ENCODE data around the gene POP5. TPM values are rescaled to one million over a fixed set of nuclear protein-coding genes. Genes with fewer than 3 reads are reported as not detected.

Gene POP5
- total RNA-seq, 2 donors from 2014 or later, result 27.9 to 34.3 TPM

DNA sequence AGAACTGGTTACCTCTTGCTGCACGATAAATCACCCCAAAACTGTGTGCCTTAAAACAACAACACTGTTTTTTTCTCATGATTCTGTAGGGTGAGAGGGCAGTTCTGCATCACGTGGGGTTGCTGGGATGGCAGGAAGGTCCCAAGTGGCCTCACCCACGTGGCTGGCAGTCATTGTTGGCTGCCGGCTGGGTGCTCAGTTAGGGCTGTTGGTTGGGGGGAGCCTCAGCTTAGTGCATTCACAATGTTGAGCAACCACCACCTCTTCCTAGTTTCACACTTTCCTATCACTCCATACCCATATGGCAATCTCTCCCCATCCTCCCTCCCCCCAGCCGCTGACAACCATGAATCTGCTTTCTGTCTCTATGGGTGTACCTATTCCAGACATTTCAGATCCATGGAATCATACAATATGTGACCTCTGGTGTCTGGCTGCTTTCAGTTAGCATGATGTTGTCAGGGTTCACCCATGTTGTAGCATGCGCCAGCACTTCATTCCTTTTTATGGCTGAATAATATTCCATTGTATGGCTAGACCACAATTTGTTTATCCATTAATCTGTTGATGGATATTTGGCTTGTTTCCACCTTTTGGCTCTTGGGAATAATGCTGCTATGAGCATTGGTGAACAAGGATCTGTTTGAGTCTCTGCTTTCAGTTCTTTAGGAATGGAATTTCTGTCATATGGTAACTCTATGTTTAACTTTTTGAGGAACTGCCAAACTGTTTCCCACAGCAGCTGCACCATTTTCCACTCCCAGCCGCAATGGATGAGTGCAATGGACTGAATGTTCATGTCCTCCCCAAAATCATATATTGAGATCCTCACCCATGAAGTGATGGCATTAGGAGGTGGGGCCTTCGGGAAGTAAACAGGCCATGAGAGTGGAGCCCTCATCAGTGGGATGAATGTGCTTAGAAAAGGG, 11.2 kb upstream of the POP5 start:
- DNase-seq (no peak), ATAC-seq (no peak)
- intact Hi-C loops (cut with DNase I), result no loop called here

DNA sequence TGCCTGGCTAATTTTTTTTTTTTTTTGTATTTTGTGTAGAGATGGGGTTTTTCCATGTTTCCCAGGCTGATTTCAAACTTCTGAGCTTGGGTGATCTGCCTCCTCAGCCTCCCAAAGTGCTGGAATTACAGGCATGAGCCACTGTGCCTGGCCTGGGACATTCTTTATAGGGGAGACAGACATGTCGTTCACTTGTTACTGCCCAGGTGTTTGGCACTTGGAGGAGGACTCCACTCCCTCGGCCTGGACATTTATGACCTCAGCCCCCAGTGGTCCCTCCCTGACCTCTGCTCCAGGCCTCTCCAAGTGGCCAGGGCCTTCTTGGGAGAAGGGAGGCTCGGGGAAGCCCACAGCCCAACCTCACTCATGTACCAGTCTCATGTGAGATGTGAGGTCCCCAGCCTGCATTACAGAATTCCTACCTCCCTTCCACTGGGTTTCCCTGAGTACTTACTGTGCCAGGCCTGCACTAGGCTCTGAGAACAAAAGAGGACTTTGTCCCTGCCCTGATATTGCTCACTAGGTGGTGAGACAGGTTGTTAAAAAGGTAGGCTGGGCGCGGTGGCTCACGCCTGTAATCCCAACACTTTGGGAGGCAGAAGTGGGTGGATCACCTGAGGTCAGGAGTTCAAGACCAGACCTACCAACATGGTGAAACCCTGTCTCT, 9.7 kb upstream of the POP5 start:
- intact Hi-C loops (cut with DNase I), result no loop called here
- no peak for ATAC-seq
- DNase-seq, result no peak

DNA sequence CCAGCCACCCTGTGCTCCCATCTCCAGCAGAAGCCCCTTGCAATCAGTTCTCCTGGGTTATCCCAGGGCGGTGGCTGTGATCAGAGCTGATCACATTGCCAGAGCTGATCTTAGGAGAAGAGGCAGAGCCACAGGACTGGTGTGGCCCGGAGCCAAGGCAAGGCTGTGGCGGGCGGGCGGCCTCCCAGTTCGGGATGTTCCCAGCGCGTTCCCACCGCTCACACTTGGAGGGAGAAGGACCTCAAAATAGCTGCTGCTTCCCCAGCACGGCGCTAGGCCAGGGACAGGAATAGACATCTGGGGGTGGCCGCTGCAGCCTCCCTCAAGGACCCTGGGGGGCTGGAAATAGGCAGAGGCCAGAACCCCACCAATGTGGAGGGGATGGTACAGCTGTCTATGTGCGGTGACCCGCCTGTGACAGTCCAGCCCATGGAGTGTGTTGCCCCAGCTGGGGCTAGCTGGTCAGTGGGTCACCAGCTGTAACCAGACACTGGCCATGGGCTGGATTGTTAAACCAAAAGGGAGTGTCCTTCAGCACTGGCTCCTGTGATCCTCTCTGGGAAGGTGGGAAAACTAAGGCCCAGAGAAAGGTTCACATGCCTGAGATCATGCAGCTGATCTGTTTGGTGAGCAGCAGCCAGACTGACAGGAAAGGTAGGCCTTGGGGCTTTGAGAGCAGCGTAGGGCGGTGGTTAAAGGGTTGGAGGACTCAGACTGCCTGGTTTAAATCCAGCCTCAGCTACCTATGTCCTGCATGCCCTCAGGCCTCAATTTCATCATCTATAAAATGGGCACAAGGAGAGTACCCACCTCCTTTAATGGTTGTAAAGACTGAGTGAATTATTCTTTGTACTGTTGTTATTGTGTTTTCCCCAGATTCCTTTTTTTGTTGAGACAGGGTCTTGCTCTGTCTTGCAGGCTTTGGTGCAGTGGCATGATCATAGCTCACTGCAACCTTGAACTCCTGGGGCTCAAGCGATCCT, 8.0 kb upstream of the POP5 start:
- intact Hi-C loops (cut with DNase I), result loop anchor here in 1 of 2 donors (10.0 kb wide), 1 partner anchor 506 kb away; no protein-coding TSS in a partner anchor
- ATAC-seq (peak; percentile 72 to 83), DNase-seq (peak; percentile 76)

DNA sequence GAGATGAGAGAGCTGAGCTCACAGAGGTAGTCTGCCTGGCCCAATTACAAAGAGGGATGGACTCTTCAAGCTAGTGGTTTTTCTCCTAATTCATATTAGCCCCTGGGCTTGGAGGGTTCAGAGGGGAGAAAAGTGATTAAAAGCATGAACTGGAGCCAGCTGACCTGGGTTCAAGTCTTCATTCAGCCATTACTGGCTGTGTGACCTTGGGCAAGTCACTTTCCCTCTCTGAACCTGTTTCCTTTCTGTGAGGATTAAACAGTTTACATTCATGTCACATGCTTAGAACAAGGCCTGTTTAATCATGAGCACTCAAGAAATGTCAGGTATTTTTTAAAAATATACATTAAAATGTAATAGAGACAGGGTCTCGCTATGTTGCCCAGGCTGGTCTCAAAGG, 7.2 kb upstream of the POP5 start:
- no peak for DNase-seq
- intact Hi-C loops (cut with DNase I), result loop anchor here in 1 of 2 donors (10.0 kb wide), 1 partner anchor 506 kb away; no protein-coding TSS in a partner anchor
- ATAC-seq, result no peak

DNA sequence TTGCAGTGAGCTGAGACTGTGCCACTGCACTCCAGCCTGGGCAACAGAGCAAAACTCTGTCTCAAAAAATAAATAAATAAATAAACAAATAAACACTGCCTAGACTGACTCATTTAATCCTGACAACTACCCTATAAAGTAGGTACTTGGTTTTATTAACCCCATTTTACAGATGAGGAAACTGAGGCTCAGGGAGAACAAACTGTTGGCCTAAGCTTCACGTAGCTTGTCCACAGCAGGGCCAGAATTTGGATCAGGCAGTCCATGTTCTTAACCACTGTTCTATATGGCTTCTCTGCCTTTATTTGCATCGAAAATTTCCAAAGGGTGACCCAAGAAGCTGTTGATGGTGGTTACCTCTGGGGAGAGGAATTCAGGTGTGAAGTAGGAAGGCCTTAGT, 5.7 kb upstream of the POP5 start:
- intact Hi-C loops (cut with DNase I), result loop anchor here in 1 of 2 donors (10.0 kb wide), 1 partner anchor 508 kb away; no protein-coding TSS in a partner anchor
- DNase-seq (no peak), ATAC-seq (no peak)

DNA sequence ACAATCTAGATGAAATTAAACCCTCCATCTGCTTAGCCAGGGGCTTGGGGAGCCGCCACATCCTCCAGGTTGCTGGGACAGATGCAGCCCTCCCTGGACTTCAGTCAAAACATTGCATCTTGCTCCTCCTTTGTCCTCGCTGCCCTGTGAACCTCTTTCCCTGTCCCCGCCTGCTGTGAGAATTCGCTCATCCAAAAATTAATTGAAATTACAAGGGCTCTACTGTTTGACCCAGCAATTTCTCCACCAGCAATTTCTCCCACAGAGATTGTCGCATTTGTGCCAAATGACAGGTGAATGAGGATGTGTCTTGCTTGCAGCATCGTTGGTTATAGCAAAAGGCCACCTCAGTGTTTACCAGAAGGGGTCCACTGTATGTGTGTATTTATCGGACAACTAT, 5.0 kb upstream of the POP5 start:
- no peak for DNase-seq
- intact Hi-C loops (cut with DNase I), result loop anchor here in 1 of 2 donors (10.0 kb wide), 1 partner anchor 509 kb away; no protein-coding TSS in a partner anchor
- no peak for ATAC-seq

DNA sequence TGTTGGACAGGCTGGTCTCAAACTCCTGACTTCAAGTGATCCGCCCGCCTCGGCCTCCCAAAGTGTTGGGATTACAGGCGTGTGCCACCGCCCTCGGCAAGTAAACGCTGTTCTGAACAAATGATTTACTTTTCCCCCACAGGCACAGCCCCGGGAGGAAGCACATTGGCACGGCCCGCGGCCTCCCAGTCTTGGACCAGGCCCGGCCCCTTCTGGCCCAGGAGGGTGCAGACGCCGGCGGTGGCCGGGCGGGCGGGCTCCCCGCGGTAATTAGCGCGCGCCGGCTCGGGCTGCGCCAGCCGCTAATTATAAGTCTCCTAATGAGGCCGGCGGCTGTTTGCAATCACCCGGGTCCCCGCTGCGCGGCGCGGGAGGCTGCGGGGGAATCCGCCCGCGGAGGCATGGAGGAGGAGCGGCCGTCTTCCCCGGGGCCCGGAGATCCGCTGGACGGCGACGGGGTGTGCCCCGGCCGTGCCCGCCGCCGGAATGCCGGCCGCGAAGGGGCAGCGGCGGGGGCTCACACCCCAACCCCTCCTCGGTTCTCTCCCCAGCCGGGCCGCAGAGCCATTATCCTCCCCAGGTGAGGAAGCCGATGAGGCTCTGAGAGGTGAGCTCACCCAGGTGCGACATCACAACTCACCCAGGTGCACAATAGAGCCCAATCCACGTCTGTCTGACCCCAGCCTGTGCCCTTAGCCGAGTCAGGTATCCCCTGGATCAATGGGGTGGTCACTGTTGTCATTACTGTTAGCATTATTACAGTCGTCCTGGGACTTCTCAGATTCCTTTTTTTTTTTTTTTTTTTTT, 3.3 kb upstream of the POP5 start:
- intact Hi-C loops (cut with DNase I), result loop anchor here (2.0 to 10.0 kb wide), 5 partner anchors 63 to 510 kb away; no protein-coding TSS in a partner anchor
- DNase-seq (peak; percentile 67), ATAC-seq (peak; percentile 24 to 51)

DNA sequence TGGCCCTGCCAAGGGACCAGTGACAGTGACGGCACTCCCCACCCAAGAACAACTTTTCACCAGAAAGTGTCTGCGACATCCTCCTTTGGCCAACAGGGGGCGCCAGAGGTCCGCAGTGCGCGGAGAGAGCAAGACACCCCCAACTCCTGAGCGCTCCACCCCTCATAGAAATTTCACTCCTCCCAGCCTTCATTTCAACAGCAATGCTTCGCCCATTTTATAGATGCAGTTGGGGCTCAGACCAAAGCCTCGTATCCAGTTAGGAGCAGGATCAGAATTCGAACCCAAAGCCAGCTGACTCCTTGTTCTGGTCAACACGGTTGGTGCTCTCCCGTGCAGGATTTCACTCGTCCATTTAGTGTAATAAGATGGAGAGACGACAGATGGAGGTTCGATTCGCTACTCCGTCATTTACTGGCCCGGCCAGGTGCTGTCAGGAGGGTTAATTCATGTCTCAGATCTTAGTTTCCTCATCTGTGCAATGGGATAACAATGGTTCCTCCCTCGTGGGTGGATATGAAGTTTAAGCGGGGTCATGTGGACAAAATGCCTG, 2.4 kb upstream of the POP5 start:
- peak; percentile 40 to 41 for ATAC-seq
- intact Hi-C loops (cut with DNase I), result loop anchor here (2.0 to 10.0 kb wide), 6 partner anchors 64 to 511 kb away; no protein-coding TSS in a partner anchor
- peak; percentile 77 for DNase-seq

DNA sequence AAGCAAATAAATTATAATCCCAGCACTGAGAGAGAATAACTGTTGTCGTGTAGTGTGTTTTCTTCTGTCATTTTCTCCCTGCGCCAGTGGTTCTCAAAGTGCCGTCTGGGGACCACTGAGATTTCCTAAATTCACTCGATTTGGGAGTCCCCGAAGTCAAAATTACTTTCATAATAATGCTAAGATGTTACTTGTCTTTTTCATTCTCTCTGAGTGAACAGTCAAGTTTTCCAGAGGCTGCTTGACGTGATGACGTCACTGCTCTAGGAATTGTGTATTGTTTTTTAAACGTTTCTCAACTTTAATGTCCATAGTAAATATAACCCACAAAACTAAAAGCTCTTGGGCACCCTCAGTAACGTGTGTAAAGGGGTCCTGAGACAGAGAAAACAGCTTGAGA, 796 bp upstream of the POP5 start:
- DNase-seq (no peak), ATAC-seq (no peak)
- intact Hi-C loops (cut with DNase I), result loop anchor here (2.0 to 10.0 kb wide), 5 partner anchors 65 to 513 kb away; no protein-coding TSS in a partner anchor

DNA sequence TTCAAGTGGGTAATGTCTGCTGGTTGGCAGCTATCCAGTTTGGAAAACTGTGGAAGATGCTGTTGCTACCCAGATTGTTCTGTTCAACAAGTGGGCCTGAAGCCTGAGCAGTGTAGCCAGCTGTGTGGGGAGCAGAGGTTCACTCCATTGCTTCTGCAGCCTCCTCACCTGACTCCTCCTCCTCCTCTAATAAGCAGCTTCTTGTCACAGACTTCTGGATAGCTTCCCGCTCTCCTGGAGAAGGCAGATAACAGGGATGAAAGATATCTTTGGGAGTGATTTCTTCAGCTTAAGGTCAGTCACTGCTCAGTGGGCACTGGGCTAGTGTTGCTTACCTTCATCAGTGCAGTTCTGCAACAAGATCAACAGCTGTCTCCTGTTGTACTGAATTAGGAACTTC, 2.0 kb downstream of the POP5 start:
- DNase-seq, result no peak
- intact Hi-C loops (cut with DNase I), result no loop called here
- no peak for ATAC-seq

DNA sequence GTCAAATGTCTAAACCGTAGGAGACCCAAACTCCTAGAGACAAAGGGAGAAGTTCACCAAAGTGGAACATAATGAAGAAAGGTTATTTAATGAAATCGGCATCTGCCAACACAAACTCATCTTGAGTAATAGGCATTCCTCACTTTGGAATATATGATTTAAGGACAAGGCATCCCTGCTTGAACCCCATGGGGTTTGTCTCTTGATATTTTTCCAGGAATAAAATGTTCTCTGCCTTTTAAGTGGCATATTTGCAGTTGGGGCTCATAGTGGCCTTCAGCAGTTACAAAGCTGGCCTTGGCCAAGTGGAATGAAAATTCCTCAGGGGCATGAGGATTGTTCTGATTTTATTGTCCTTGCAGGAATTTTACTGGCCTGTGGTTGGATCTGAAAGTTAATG, 7.1 kb downstream of the POP5 start:
- ATAC-seq, result no peak
- no peak for DNase-seq
- intact Hi-C loops (cut with DNase I), result no loop called here

DNA sequence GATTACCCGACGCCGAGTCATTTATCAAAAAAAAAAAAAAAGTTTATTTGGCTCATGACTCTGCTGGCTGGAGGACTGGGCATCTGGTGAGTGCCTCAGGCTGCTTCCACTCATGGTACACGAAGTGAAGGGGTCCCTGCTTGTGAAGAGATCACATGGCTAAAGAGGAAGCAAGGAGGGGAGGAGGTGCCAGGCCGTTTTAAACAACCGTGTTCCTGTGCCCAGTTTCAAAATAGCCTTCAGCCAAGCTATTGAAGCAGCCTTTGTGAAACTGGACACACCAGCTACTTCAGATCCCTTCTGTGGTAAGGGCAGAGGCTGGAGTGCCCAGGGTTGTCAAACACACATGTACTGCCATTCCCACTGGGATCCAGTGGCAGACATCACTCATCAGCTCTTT, 7.6 kb downstream of the POP5 start:
- ATAC-seq, result peak in 1 of 2 donors; percentile 60
- intact Hi-C loops (cut with DNase I), result no loop called here
- DNase-seq, result no peak

DNA sequence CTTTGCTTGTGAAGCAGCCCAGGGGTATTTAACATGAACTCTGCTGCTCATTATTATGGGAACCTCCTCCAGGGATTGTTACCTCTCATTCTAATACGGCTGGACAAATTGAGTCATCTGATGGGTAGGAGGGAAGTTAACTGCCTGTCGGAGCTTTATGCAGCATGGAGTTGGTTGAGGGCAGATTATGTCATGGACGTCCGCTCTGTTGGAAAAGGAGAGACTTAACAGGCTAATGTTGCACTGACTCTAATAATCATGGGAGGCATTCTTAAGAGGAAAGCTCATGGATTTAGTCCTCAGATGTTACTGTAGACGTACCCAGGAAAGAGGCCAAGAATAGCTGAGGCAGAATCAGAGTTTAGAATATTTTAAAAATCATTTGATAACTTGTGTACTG, 9.9 kb downstream of the POP5 start:
- ATAC-seq, result peak; percentile 33 to 75
- no peak for DNase-seq
- intact Hi-C loops (cut with DNase I), result no loop called here

DNA sequence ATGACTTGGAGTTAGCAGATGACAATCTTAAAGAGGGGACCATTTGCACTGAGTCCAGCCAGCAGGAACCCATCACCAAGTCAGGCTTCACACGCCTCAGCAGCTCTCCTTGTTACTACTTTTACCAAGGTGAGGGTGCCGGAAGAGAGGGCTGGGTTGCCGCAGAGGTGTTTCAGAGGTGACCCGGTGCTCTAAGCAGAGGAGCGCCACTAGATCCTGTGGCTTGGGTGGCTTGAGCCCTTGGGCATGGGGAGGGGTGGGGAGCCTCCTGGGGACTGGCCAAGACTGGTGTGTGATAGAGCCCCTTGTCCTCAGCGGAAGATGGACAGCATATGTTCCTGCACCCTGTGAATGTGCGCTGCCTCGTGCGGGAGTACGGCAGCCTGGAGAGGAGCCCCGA, 17.7 kb downstream of the POP5 start:
- DNase-seq (no peak), ATAC-seq (peak in 1 of 2 donors; percentile 33)
- intact Hi-C loops (cut with DNase I), result no loop called here

DNA sequence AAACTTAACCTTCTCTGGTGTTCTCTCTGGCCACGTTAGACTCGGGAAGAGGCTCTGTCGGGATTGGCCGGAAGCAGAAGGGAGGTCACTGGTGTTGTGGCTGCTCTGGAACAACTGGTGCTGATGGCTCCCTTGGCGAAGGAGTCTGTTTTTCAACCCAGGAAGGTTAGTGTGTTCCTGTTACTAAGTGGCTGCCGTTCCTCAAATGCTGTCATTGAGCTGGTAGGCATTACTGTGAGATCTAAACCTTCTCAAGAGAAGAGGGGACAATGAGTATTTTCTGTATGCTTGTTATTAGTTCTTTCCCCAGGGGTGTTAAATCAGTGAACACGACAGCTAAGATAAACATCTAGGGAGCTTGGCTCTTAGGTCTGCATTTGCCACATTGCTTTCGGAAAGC, 18.3 kb downstream of the POP5 start:
- DNase-seq, result no peak
- intact Hi-C loops (cut with DNase I), result no loop called here

DNA sequence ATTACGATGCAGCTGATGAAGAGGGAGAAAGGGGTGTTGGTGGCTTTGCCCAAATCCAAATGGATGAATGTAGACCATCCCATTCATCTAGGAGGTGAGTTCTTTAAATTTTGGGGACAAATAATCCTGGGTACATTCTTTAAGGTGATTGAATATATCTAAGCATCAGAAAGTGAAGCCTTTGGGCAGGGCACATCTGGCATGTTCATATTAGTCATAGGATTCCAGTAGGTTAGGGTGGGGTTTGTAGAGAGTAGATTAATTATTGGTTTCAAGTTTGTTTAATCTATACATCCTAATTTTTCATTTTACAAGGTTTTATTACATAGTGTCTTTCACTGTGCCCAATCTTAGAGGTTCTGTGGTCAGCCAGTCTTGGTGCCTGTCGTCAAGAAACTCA, 23.6 kb downstream of the POP5 start:
- intact Hi-C loops (cut with DNase I), result no loop called here
- no peak for DNase-seq
- ATAC-seq, result no peak

More for the DNA sequence above, 18.3 kb downstream of the POP5 start:
- ATAC-seq, result peak; percentile 62 to 89

DNA sequence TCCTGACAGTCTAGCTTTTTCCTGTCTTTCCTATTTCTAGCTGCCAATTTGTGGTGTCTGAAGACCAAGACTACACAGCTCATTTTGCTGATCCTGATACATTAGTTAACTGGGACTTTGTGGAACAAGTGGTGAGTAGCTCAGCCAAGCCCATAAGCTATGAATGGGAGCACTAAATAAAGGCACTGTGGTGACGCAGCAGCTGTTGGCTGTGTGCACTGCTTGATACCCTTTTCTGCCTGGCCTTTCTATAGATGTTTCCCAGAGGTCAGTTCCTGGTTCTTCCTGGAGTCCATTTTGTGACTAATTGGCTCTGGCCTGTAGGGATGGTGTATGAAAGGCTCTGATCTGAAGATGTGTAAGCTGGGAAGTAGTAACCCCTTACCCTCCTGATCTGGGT, 26.5 kb downstream of the POP5 start:
- intact Hi-C loops (cut with DNase I), result no loop called here
- DNase-seq (no peak), ATAC-seq (peak in 1 of 2 donors; percentile 29)

DNA sequence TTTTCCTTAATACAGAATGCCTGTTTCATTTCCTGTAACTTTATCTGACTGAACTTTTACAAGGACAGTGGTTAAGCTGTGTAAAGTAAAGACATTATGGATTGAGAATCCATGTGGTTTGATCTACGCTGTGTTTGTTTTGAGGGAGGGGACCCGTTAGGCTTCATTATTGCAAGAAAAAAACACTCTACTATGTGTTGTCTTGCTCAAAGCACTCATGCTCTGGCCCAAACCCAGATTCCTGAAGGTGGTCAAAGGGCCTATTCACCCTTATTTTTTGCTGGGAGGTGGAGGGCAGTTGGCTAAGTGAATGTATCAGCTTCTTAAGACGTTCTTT, 35.2 kb downstream of the POP5 start:
- DNase-seq (no peak), ATAC-seq (no peak)
- intact Hi-C loops (cut with DNase I), result no loop called here

All from left cardiac atrium (tissue), 4 donors.